Liver (tissue), 3 donors: ENCODE results near the gene EFEMP2.

ENCODE experiments used
- ATF3 ChIP-seq: IDR thresholded peaks from 2 replicates; pipeline ENCODE4 v1.6.1; 2016; ENCODE audit warnings: antibody characterized with exemption
- CTCF ChIP-seq: fragments of 150-350 bp; IDR thresholded peaks from 2 replicates; pipeline ENCODE4 v1.5.1; 2017; ENCODE audit warnings: improper control_type of control experiment, low read depth, low read length; ENCODE audit not compliant: missing input control
- EGR1 ChIP-seq, 2 donors: IDR thresholded peaks; 2 replicates each; pipeline ENCODE4 v1.6.1; 2016 to 2018; ENCODE audit warnings: antibody characterized with exemption in 2 of 2, low read depth in 2 of 2
- GABPA ChIP-seq, 2 donors: IDR thresholded peaks in 1 of 2; conservative IDR thresholded peaks in 1 of 2; 2 replicates each; pipeline ENCODE4 v1.6.1; 2016; ENCODE audit warnings: antibody characterized with exemption in 2 of 2, mild to moderate bottlenecking in 1 of 2, moderate library complexity in 1 of 2
- JUND ChIP-seq, 2 donors: IDR thresholded peaks; 2 replicates each; pipeline ENCODE4 v1.6.1; 2016; ENCODE audit warnings: antibody characterized with exemption in 2 of 2
- RAD21 ChIP-seq, 2 donors: IDR thresholded peaks; 2 replicates each; pipeline ENCODE4 v1.6.1; 2016; ENCODE audit warnings: antibody characterized with exemption in 2 of 2, mild to moderate bottlenecking in 2 of 2
- REST ChIP-seq: IDR thresholded peaks from 2 replicates; pipeline ENCODE4 v1.6.1; 2016; ENCODE audit warnings: antibody characterized with exemption, mild to moderate bottlenecking
- RXRA ChIP-seq, 2 donors: IDR thresholded peaks; 2 replicates each; pipeline ENCODE4 v1.6.1; 2017 to 2018; ENCODE audit warnings: antibody characterized with exemption in 2 of 2, mild to moderate bottlenecking in 1 of 2
- SP1 ChIP-seq: IDR thresholded peaks from 2 replicates; pipeline ENCODE4 v1.6.1; 2018; ENCODE audit warnings: antibody characterized with exemption, mild to moderate bottlenecking
- TAF1 ChIP-seq: conservative IDR thresholded peaks from 2 replicates; pipeline ENCODE4 v1.6.1; 2016; ENCODE audit warnings: antibody characterized with exemption, mild to moderate bottlenecking
- YY1 ChIP-seq: IDR thresholded peaks from 2 replicates; pipeline ENCODE4 v1.6.1; 2016; ENCODE audit warnings: antibody characterized with exemption, mild to moderate bottlenecking
- TF ChIP-seq, protein P1 (sequence below): IDR thresholded peaks from 2 replicates; pipeline ENCODE4 v1.6.1; 2016; ENCODE audit warnings: antibody characterized with exemption
- donor health status: healthy.
- donor health status: healthy.

DNA sequence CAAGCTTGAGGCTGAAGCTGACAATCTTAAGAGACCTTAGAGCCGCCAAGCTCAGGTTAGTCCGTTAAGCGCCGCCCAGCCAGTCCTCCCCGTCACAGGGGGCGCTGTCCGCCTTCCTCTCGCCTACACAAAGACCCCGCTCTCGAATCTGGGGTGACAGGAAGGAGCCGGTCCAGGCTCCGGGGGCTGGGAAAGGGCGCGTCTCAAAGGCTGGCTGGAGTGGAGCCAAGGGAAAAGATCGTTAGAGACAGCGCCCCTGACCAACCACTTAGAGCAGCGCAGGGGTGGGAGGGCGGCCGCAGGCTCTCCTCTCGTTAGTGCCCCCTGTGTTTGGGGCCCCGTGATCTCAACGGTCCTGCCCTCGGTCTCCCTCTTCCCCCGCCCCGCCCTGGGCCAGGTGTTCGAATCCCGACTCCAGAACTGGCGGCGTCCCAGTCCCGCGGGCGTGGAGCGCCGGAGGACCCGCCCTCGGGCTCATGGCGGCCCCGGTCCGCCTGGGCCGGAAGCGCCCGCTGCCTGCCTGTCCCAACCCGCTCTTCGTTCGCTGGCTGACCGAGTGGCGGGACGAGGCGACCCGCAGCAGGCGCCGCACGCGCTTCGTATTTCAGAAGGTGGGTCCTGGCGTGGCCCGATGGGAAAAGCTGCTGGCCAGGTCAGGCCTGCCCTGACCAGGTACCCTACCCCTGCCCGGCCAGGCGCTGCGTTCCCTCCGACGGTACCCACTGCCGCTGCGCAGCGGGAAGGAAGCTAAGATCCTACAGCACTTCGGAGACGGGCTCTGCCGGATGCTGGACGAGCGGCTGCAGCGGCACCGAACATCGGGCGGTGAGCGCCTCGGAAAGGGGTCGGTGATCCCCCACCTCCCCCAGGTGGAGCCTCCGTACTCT lies 12.1 kb downstream of the EFEMP2 start, which contains the start of gene MUS81:
- TF ChIP-seq TAF1 = no peak
- peak; percentile 79 for TF ChIP-seq CTCF
- TF ChIP-seq EGR1 (IDR thresholded peaks at IDR 0.05; ENCODE audit: low read depth in 2 of 2) = peak in 1 of 2 donors; percentile 56
- peak; percentile 83 for TF ChIP-seq SP1
- TF ChIP-seq, protein P1, sequence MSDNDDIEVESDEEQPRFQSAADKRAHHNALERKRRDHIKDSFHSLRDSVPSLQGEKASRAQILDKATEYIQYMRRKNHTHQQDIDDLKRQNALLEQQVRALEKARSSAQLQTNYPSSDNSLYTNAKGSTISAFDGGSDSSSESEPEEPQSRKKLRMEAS = no peak
- TF ChIP-seq GABPA (IDR thresholded peaks at IDR 0.05 in 1 of 2, conservative IDR thresholded peaks at IDR 0.05 in 1 of 2) = peak; percentile 57 to 93
- peak; percentile 84 for TF ChIP-seq YY1
- TF ChIP-seq RAD21 (IDR thresholded peaks at IDR 0.05) = peak; percentile 48 to 56
- TF ChIP-seq RXRA (IDR thresholded peaks at IDR 0.05) = peak; percentile 63 to 65
- no peak for TF ChIP-seq ATF3
- TF ChIP-seq JUND (IDR thresholded peaks at IDR 0.05) = peak; percentile 31 to 69
- TF ChIP-seq REST = peak; percentile 83
